ENCODE measurements around the gene P2RY4. TPM values are rescaled to one million over a fixed set of nuclear protein-coding genes. Genes with fewer than 3 reads are reported as not detected.

Gene P2RY4
- total and polyA plus RNA-seq, 2 of the 8 experiments (the other 6 are each of a cell fraction or from before 2014, with no cell fraction given) = 0.38 TPM; not detected in 1

DNA sequence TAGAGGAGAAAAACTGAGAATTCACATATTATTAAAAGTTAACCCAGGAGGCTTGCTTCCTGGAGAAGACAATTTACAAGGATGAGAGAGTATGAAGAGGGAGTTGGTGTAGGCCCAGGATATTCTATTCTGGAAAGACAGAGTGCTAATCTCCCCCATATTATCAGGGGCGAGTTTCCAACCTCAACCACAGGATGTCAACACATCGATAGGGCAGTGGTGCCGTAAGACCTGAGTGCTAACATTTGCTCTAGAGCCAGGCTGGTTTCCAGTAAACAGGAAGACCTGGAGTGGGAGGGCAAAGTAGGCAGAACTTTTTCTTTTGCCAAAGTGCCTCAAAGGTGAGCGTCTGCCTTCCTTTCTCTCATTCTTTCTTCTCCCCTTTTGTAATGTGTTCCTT, 28.3 kb downstream of the P2RY4 start:
- Histone ChIP-seq H2BK12ac (ENCODE audit: low read depth, low read length) (no peak overlapping the region), H2BK20ac (ENCODE audit: low read length) (no peak overlapping the region), H3K27me3 (replicated peaks in 1 of 4; ENCODE audit: control insufficient read depth in 3 of 4, extremely low read depth in 1 of 4, insufficient read depth in 3 of 4, low read length in 3 of 4) (no peaks in the 10 kb centered on the region), H4K91ac (replicated peaks; ENCODE audit: insufficient read length, low read length) (no peak overlapping the region), H2BK120ac (replicated peaks; ENCODE audit: low read depth, low read length) (no peak overlapping the region), H3K4me3 (ENCODE audit: extremely low read depth in 1 of 4, insufficient read depth in 2 of 4, low read depth in 3 of 4, low read length in 4 of 4) (no peak overlapping the region), H3K9ac (replicated peaks in 1 of 4; ENCODE audit: extremely low read depth in 1 of 4, low read depth in 3 of 4, low read length in 3 of 4) (no peak overlapping the region), H3K4me1 (replicated peaks in 1 of 4; ENCODE audit: control insufficient read depth in 3 of 4, insufficient read depth in 4 of 4, low read length in 3 of 4) (no peaks in the 10 kb centered on the region), H2BK15ac (ENCODE audit: low read length) (no peak overlapping the region), H3K27ac (ENCODE audit: low read depth, low read length) (no peak overlapping the region), H3K4ac (replicated peaks; ENCODE audit: insufficient read length, low read depth, low read length) (no peak overlapping the region), H3K18ac (ENCODE audit: extremely low read depth, low read length) (no peak overlapping the region), H3K23ac (ENCODE audit: insufficient read length) (no peak overlapping the region), H2AK5ac (ENCODE audit: low read depth, low read length) (no peak overlapping the region), H3K56ac (replicated peaks; ENCODE audit: insufficient read length, low read depth, low read length) (no peak overlapping the region), H2BK5ac (ENCODE audit: low read depth, low read length) (no peak overlapping the region), H4K5ac (ENCODE audit: insufficient read length, low read depth, low read length) (no peak overlapping the region), H3K4me2 (ENCODE audit: insufficient read depth in 1 of 2, low read depth in 2 of 2, low read length in 2 of 2) (no peak overlapping the region), H2AFZ (ENCODE audit: low read length) (no peak overlapping the region), H4K8ac (ENCODE audit: extremely low read depth, insufficient read depth, low read length) (no peak overlapping the region), H3K79me1 (ENCODE audit: low read depth, low read length) (no peaks in the 10 kb centered on the region), H3K36me3 (ENCODE audit: control insufficient read depth in 2 of 4, insufficient read depth in 4 of 4, low read length in 3 of 4) (no peaks in the 10 kb centered on the region), H3K14ac (ENCODE audit: insufficient read length) (no peak overlapping the region), H3K79me2 (ENCODE audit: control insufficient read depth in 1 of 2, insufficient read depth in 2 of 2, low read length in 2 of 2) (no peaks in the 10 kb centered on the region), H3K9me3 (ENCODE audit: insufficient read depth in 2 of 2, low read depth in 1 of 2, low read length in 1 of 2) (no peaks in the 10 kb centered on the region), H4K20me1 (replicated peaks in 1 of 2; ENCODE audit: control insufficient read depth in 1 of 2, insufficient read depth in 2 of 2, low read length in 2 of 2) (no peaks in the 10 kb centered on the region), H3K23me2 (ENCODE audit: low read depth, low read length) (no peaks in the 10 kb centered on the region)
- ChIA-PET CTCF (ENCODE audit: partially characterized antibody) (no interaction called here), POLR2A (ENCODE audit: partially characterized antibody) (no interaction called here)
- no peak for FAIRE-seq
- DNase-seq (ENCODE audit: low read depth in 1 of 2, low spot score in 2 of 2) = no peak
- WGBS, 2 experiments (ENCODE audit: extremely low coverage in 1 of 2, insufficient coverage in 1 of 2, insufficient read length in 1 of 2, insufficient replicate concordance in 2 of 2, low coverage in 1 of 2, low lambda C conversion rate in 2 of 2, missing lambda C conversion rate in 1 of 2) = 90% methylated on average over 4 of the region's 4 CpGs; no CpG with 5 or more reads in 1 of the 2 experiments
- no peak for TF ChIP-seq CHD7 (IDR thresholded peaks at IDR 0.05; ENCODE audit: insufficient replicate concordance, low read length)
